Measurements from ENCODE around the gene CLDN10. TPM values are rescaled to one million over a fixed set of nuclear protein-coding genes. Genes with fewer than 3 reads are reported as not detected.

The CLDN10 gene
- total and polyA plus RNA-seq, 2 of the 8 experiments (the other 6 are each of a cell fraction or from before 2014, with no cell fraction given) = 41.2 to 43.6 TPM

GRCh38 chr13:95579303-95579702 is 26.8 kb downstream of the CLDN10 start (continued):
- TF ChIP-seq EP300 (IDR thresholded peaks at IDR 0.05; ENCODE audit: borderline replicate concordance in 1 of 2, low read depth in 2 of 2, low read length in 2 of 2) = no peak
- TF ChIP-seq JUN (IDR thresholded peaks at IDR 0.05; ENCODE audit: low read depth, low read length) = no peak
- TF ChIP-seq MAFK (IDR thresholded peaks at IDR 0.05; ENCODE audit: low read depth, low read length) = no peak
- TF ChIP-seq NRF1 (IDR thresholded peaks at IDR 0.05; ENCODE audit: low read depth, low read length) = no peak
